KG1 (cell line): ENCODE measurements around the gene MVD.

Experiments
- DNase-seq: peaks from one replicate; lab custom pipeline; 2025; lab: John Stamatoyannopoulos, UW

Gene MVD

DNA sequence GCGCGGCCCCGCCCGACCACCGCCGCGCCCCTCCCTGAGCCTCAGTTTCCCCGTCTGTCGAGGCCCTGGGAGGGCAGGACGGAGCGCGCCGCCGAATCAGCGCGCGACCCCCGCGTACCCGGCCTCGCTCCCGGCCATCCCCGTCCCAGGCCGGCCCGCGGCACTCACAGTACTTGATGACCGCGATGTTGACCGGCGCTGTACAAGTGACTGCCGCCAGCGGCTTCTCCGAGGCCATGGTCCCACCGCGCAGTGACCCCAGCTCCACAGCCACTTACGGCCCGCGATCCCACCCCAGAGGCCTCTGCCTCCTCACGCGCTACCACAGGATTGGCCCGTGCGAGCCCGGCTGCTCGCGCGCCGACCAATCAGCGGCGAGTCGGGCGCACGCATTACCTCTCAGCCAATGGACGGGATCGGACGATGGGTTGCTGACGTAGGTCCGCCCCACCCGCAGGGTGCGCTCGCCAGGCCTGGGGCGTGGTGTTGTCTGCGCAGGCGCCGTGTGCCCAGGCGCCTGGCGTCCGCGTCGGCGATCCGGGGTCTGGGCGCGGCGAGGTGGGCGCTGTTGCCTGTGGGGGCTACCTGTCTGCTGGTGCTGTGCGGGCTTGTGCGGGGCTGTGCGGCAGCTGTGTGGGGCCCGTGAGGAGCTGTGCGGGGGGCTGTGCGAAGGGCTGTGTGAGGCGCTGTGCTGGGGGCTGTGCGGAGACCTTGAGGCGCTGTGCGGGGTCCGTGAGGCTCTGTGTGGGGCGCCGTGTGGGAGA is at the start of gene MVD:
Gene MVD (minus strand): TSS at position 249 of the 764 bp plus-strand sequence. CDS start 11 bp downstream, at position 238.
- DNase-seq: peak; percentile 89

DNA sequence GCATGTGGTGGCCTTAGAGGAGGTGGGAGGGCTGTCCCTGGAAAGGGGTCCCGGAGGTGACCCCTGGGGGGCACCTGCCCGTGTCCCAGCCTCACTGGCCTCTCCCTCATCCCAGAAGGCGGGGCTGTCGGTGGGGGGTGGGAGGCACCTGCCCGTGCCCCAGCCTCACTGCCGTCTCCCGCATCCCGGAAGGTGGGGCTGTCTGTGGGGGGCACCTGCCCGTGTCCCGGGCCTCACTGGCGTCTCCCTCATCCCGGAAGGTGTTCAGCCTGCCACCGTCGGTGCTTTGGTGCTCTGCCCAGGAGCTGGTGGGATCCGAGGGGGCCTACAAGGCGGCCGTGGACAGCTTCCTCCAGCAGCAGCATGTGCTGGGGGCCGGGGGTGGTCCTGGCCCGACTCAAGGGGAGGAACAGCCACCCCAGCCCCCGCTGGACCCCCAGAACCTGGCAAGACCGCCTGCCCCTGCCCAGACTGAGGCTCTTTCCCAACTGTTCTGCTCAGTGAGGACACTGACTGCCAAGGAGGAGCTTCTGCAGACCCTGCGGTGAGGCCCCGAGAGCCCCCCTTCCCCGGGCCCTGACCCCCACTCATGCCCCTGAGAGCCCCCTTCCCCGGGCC is 49.6 kb upstream of the MVD start:
- no peak for DNase-seq

DNA sequence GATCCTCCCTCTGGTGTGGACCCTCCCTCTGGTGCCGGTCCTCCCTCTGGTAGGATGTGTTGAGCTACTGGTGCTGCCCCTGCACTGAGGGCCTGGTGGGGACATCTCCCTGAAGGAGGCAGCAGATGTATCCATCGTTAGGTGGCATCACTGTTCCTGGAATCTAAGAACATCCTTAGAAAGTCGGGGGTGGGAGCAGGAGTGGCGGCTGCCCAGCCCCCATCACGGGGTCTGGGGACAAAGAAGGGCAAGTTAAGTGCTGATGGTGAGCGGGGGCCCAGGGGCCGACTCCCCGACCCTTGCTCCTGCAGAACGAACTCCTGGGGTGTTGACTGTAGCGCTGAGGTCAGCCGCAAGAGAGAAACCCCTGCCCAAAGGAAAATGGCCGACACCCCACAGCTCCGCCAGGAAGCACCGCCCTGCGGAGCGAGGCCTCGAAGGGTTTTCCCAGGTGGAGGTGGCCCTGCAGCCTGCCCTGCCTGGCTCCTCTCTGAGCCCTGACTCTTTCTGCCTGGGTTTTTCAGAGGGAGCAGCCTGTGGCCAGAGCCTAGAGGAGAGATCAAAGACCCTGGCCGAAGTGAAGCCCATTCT is 49.0 kb upstream of the MVD start:
- no peak for DNase-seq

- no peak for DNase-seq
These were observed 47.7 kb upstream of the MVD start for GRCh38 chr16:88710556-88710955.

GRCh38 chr16:88706965-88707826 is 44.3 kb upstream of the MVD start:
- no peak for DNase-seq

- peak; percentile 83 for DNase-seq
These were observed 43.5 kb upstream of the MVD start, which contains the start of the genes CTU2 and RNF166 for GRCh38 chr16:88706229-88706964. Gene CTU2 (plus strand): TSS chr16:88706503. CDS start chr16:88706531, 28 bp downstream. Gene RNF166 (minus strand): TSS chr16:88706408. CDS start chr16:88706325, 83 bp downstream.

DNA sequence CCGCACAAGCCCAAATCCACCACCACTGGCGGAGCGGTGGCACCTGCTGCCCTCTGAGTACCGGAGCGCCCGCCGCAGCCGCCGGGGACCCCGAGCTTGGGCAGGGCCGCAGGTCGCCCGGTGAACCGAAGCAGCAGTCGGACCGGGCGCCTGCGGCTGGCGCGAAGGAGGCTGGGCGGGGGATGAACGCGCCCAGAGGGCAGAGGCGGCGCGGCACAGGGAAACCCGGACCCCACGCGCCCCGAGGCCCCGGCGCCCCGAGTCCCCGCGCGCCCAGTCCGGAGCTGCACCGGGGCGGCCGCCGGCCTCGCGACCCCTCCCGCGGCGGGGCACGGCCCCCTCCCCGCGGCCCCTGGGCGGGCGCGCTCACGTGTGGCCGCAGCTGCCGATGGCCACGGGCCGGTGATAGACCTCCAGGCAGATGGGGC is 42.9 kb upstream of the MVD start:
- no peak for DNase-seq

DNA sequence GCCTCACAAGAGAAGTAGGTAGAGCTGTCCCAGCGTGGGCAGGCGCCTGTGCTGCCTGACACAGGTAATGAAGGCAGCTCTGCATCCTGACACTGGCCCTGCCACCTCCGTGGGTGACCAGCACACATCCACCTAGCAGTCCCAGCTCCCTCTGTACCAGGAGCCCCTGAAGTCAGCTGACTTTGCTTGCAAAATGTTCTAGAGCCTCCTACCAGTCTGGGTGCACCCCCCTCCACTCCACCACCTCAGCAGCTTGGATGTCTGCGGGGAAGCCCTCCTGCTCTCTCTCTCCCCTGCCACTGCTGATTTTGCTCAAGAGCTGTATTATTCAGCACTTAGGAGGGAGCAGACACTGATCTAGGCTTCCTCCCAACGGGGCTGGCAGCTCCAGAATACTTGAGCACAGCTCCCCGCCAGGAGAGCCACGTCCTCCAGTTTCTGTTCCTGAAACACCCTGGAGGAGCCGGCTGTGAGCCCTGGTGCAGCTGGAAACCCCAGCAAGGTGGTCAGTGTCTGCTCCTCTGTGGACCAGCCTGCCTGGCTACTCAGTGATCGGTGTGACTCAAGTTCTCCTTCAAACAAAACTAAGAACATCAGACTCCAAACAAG is 42.3 kb upstream of the MVD start:
- DNase-seq: no peak

DNA sequence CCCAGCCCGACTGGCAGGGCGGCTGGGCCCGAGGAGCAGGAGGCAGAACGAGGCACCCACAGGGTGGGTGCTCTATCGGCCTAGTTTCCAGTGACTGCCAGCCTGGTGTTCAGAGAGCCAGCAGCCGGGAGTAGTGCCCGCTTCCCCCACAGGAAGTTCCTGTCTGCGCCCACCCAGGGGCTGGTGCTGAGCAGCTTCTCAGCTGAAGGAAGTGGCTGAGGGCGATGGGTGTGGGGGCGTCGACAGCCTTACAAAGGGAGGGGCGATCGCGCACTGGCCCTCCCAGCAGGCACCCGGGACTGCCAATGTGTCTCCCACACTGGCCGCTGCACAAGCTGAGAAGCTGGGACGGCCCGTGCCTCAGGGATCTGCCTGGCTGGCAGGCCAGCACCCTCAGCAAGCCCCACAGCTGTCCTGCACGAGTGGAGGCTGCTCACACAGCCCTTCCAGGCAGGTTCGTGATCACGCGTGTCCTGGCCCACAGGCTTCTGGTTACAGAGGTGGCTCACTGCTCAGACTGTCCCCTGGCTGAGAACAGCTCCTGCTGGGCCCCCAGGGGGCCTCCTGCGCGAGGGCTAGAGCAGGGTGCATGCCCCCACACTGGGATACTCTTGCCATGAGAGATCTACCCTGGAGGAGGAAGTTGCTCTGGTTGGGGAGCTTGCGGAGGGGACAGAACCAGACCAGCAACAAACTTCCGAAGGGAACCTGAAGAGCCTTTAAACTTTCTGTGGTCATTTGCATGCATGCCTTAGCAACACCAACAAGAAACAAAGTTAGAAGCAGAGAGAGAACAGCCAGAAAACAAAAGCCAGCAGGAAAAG is 40.8 kb upstream of the MVD start:
- peak; percentile 90 for DNase-seq

- no peak for DNase-seq
These were observed 39.7 kb upstream of the MVD start for GRCh38 chr16:88702371-88703210.

DNA sequence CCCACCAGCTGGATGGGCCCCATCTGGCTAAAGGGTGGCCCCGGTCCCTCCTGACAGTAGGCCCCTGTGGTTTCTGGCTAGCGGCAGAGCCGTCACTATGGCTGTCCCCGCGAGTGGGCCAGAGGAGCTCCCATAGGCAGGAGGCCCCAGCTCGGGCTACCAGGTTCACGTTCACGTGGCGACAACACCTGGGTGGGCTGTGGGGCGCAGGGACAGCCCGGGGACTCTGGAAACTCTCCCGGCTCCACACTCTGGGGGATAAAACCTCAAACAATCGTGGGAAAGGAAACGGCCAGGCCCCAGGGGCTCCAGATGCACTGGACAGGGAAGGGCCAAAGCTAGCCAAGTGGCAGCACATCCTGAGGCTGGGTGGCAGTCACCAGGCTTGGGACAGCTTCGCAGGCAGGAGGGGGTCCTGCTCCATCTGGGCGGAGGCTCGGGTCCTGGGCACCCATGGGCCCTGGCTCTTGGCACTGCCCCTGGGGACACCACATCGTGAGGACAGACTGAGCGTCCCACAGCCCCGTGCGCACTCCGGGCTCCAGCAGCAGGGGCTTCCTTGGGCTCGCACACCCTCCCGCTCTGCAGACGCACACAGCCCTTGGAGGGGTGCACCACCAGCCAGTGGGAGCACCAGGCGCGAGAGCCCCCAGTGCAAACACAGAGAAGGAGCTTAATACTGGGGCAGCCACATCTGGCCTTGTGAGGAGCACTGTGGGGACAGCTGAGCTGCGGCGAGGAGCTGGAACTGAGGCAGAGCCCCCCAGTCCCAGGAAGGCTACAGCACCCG is 38.9 kb upstream of the MVD start:
- no peak for DNase-seq

DNA sequence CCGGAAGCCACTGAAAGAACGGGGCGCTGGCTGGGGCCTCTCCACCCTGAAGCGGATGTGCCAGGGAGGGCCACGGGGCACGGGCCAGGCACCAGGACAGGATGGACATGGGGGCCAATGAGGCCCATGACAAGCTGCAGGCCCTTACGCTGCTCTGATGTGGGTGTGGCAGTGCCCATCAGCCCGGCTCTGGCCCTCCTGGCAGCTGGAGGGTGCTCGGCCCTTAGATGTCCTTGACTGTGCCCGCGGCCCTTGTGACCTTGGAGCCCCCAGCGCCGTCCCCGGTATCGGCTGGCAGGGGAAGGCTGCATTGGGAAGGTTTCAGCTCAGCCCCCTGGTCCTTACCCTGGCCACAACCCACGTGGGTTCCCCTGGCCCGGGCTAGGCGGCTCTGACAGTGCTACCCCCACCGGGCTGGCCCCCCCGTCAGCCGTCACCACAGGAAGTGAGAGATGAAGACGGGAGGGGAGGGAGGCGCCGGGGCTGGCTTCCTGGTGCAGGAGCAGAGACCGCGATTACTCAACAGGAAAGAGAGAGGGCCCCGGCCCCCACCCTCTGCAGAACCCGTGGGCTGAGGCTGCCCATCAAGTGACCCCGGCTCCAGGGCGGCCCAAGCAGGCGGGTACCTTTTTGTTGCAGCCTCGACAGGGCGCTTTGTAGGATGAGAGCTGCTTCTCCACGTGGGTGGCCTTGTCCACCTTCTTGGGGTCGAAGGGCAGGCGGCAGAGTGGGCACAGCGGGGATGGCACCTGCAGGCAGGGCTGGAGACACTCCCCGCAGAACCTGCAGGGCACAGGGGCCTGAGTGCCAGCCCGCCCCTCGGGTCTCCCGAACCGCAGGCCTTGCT is 38.0 kb upstream of the MVD start:
- DNase-seq: peak; percentile 93

GRCh38 chr16:88700322-88700635 is 37.4 kb upstream of the MVD start:
- no peak for DNase-seq

GRCh38 chr16:88699180-88699579 is 36.3 kb upstream of the MVD start:
- DNase-seq: no peak

DNA sequence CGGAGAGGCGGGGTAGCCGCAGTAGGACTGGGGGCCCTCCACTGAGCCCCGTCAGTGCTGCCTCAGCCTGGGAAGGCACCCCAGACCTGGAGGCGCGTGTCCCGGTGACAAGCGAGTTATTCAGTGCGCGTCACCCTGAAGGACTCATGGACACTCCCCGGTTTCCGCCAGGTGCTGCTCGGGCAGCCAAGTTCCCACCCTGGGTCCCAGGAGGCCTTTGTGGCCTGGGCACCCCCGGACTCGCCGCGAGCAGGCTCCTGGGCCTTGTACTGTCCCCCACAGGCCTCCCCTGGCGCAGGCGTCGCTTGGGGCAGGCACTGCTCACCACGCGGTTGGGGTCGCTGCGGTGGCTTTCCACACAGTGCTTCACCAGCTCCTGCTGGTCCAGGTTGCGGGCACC is 35.8 kb upstream of the MVD start:
- no peak for DNase-seq

DNA sequence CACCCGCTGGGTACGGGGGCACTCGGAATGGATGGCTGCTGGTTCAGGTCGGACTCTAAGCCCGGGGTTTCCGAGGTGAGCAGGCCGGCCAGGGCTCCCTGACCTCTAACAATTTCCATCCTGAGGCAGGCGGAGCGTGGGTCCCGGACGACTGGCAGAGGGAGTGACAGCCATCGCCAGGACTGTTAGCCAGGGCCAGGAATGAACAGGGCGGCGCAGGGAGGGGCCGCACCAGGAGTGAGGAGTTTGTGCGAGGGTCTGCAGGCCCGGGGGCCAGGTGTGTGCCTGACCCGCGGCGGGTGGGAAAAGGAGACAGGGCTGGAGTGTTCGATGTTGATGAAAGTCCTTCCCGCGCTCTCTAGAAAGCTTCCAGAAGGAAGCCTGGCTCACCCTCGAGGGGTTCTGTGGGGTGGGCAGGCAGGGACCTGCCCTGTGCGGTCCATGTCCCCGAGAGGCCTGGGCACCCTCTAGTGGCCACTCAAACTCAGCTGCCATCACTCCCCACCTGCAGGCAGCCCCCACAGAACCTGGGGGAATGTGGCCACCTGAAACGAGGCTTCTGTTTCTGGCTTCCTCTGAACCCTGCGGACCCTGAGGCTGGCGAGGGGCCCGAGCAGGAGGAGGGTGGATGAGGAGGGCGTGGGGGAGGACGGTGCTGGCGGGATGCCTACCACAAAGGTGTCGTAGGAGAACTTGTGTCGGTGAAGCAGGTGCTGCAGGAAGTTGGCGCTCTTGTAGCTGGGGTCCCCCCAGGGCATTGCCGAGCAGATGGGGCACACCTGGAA is 35.1 kb upstream of the MVD start:
- DNase-seq: no peak
